RPMI7951 (cell line): ENCODE measurements around the gene BMPER. TPM values are rescaled to one million over a fixed set of nuclear protein-coding genes. Genes with fewer than 3 reads are reported as not detected.

Experiments
- DNase-seq: peaks from one replicate; pipeline ENCODE4 v3.0.0-alpha.2; 2012; ENCODE audit warnings: low read depth
- total RNA-seq: library from RNA; depleted of rRNA; stranded (reverse); fragments of >200 nt; shearing (Covaris generic); gene quantifications from 2 replicates; pipeline ENCODE4 v1.2.3, GENCODE V29; 2014

BMPER gene
- total RNA-seq, 1 experiment from 2014 or later, result 3.0 TPM

GRCh38 chr7:34062341-34062740, 157.0 kb downstream of the BMPER start:
- DNase-seq, result no peak

- no peak for DNase-seq
Observed at GRCh38 chr7:34062826-34063225, 157.5 kb downstream of the BMPER start.

GRCh38 chr7:34064519-34065158, 159.3 kb downstream of the BMPER start:
- DNase-seq, result no peak

GRCh38 chr7:34066411-34066810, 161.1 kb downstream of the BMPER start:
- no peak for DNase-seq

- DNase-seq, result peak; percentile 75
Observed at GRCh38 chr7:34067005-34067778, 161.9 kb downstream of the BMPER start.

GRCh38 chr7:34069676-34070075, 164.3 kb downstream of the BMPER start:
- DNase-seq, result peak; percentile 71

GRCh38 chr7:34070511-34071323, 165.4 kb downstream of the BMPER start:
- peak; percentile 78 for DNase-seq

GRCh38 chr7:34073676-34074075, 168.3 kb downstream of the BMPER start:
- DNase-seq, result peak; percentile 78

- DNase-seq, result no peak
Observed at GRCh38 chr7:34074421-34074820, 169.1 kb downstream of the BMPER start.

- DNase-seq, result peak; percentile 54
Observed at GRCh38 chr7:34075523-34076370, 170.4 kb downstream of the BMPER start.

- DNase-seq, result no peak
Observed at GRCh38 chr7:34077168-34077567, 171.8 kb downstream of the BMPER start.

GRCh38 chr7:34078864-34079263, 173.5 kb downstream of the BMPER start:
- no peak for DNase-seq

GRCh38 chr7:34080513-34080912, 175.2 kb downstream of the BMPER start:
- DNase-seq, result peak; percentile 67

- no peak for DNase-seq
Observed at GRCh38 chr7:34081935-34082334, 176.6 kb downstream of the BMPER start.

- DNase-seq, result no peak
Observed at GRCh38 chr7:34083440-34083839, 178.1 kb downstream of the BMPER start.

GRCh38 chr7:34084651-34085050, 179.3 kb downstream of the BMPER start:
- DNase-seq, result no peak

GRCh38 chr7:34086064-34086463, 180.7 kb downstream of the BMPER start:
- peak; percentile 77 for DNase-seq

- DNase-seq, result no peak
Observed at GRCh38 chr7:34086981-34087380, 181.6 kb downstream of the BMPER start.

GRCh38 chr7:34087892-34088891, 182.9 kb downstream of the BMPER start:
- peak; percentile 73 for DNase-seq

GRCh38 chr7:34090816-34091215, 185.5 kb downstream of the BMPER start:
- DNase-seq, result peak; percentile 57
